Endothelial cell of umbilical vein (primary cell): ENCODE data around the gene SYNE1. TPM values are rescaled to one million over a fixed set of nuclear protein-coding genes. Genes with fewer than 3 reads are reported as not detected.

ENCODE experiments used
- BruUV-seq: library from RNA; stranded (reverse); fragments of 400-500 nt; replicated peaks from 2 replicates; lab custom pipeline; 2021; lab: Mats Ljungman, UMichigan
- CTCF ChIA-PET: fragments of 300-600, 350-600 bp; sonication (Branson Sonifier 250); formaldehyde crosslinking; loops from one replicate; lab custom pipeline; 2021; ENCODE audit warnings: antibody characterized with exemption, inconsistent platforms; lab: Charles Lee
- POLR2A ChIA-PET: fragments of 300-600, 350-600 bp; sonication (Branson Sonifier 250); formaldehyde crosslinking; loops from one replicate; lab custom pipeline; 2021; ENCODE audit warnings: antibody characterized with exemption, inconsistent platforms; lab: Charles Lee
- DNase-seq: peaks from one replicate; pipeline ENCODE4 v3.0.0-alpha.2; 2011; ENCODE audit warnings: low read depth, low spot score
- FAIRE-seq: peaks from 2 replicates; lab custom pipeline; 2011; peaks lifted over from hg19 to GRCh38; lab: Jason Lieb, UNC
- H2AFZ ChIP-seq: 2 replicates; pipeline ENCODE4 v1.6.0; 2012; ENCODE audit warnings: low read depth, low read length, control low read depth, inconsistent platforms
- H3K27ac ChIP-seq: 2 replicates; pipeline ENCODE4 v1.5.1; 2011; ENCODE audit warnings: low read depth, mild to moderate bottlenecking, control low read depth, low read length, moderate library complexity; ENCODE audit not compliant: insufficient read depth
- H3K27me3 ChIP-seq, 2 experiments: 2 replicates each; pipeline versions ENCODE4 v1.6.0 to v1.6.1; 2011; ENCODE audit warnings: low read length in 2 of 2, mixed read lengths in 1 of 2; ENCODE audit not compliant: control insufficient read depth in 2 of 2, insufficient read depth in 2 of 2
- H3K36me3 ChIP-seq, 2 experiments: 2 replicates in 1 of 2; 3 replicates in 1 of 2; pipeline ENCODE4 v1.5.1; 2011; ENCODE audit warnings: low read length in 2 of 2, mild to moderate bottlenecking in 1 of 2, moderate library complexity in 1 of 2; ENCODE audit not compliant: control insufficient read depth in 2 of 2, insufficient read depth in 2 of 2; ENCODE audit errors: extremely low read depth in 1 of 2
- H3K4me1 ChIP-seq: 3 replicates; pipeline ENCODE4 v1.5.1; 2011; ENCODE audit warnings: mild to moderate bottlenecking, low read length; ENCODE audit not compliant: control insufficient read depth, insufficient read depth; ENCODE audit errors: extremely low read depth
- H3K4me2 ChIP-seq: 2 replicates; pipeline ENCODE4 v1.6.1; 2011; ENCODE audit warnings: low read length, control low read depth, mixed read lengths; ENCODE audit not compliant: insufficient read depth
- H3K4me3 ChIP-seq, 3 experiments: fragments of 200-600 bp in 1 of 3; sonication (generic), shearing (Covaris generic) in 1 of 3; replicated peaks in 1 of 3; 2 replicates each; pipeline ENCODE4 v1.5.1; 2011 to 2016; ENCODE audit warnings: control low read depth in 3 of 3, low read length in 3 of 3, mild to moderate bottlenecking in 2 of 3, inconsistent platforms in 1 of 3, low read depth in 1 of 3, moderate library complexity in 1 of 3; ENCODE audit not compliant: insufficient read depth in 1 of 3
- H3K79me2 ChIP-seq: 2 replicates; pipeline ENCODE4 v1.6.0; 2012; ENCODE audit warnings: low read length, inconsistent platforms; ENCODE audit not compliant: control insufficient read depth, insufficient read depth
- H3K9ac ChIP-seq: replicated peaks from 2 replicates; pipeline ENCODE3; 2011; ENCODE audit warnings: low read length, control low read depth; ENCODE audit not compliant: insufficient read depth; ENCODE audit errors: extremely low read depth
- H3K9me1 ChIP-seq: replicated peaks from 3 replicates; pipeline ENCODE4 v1.6.0; 2011; ENCODE audit warnings: mild to moderate bottlenecking, low read length; ENCODE audit not compliant: control insufficient read depth, insufficient read depth; ENCODE audit errors: extremely low read depth
- H3K9me3 ChIP-seq: replicated peaks from 2 replicates; pipeline ENCODE4 v1.5.1; 2012; ENCODE audit warnings: low read length, inconsistent platforms; ENCODE audit not compliant: control insufficient read depth, insufficient read depth
- H4K20me1 ChIP-seq: replicated peaks from 2 replicates; pipeline ENCODE3; 2011; ENCODE audit warnings: mild to moderate bottlenecking, low read length; ENCODE audit not compliant: control insufficient read depth, insufficient read depth; ENCODE audit errors: extremely low read depth
- CTCF ChIP-seq, 2 donors: IDR thresholded peaks; 1 replicate in 1 of 2; 2 replicates in 1 of 2; pipeline ENCODE4 v1.5.1; 2011; ENCODE audit warnings: low read length in 2 of 2, mild to moderate bottlenecking in 2 of 2, moderate library complexity in 2 of 2, control low read depth in 1 of 2, inconsistent platforms in 1 of 2, low read depth in 1 of 2; ENCODE audit not compliant: insufficient read depth in 1 of 2; ENCODE audit errors: extremely low read depth in 1 of 2
- EZH2 ChIP-seq: IDR thresholded peaks from 2 replicates; pipeline ENCODE4 v1.6.1; 2012; ENCODE audit warnings: borderline replicate concordance, low read depth, mild to moderate bottlenecking, moderate library complexity, low read length, inconsistent platforms; ENCODE audit not compliant: severe bottlenecking
- FOS ChIP-seq: IDR thresholded peaks from 2 replicates; pipeline ENCODE4 v1.6.1; 2011; ENCODE audit warnings: mild to moderate bottlenecking, low read length, moderate library complexity, borderline replicate concordance; ENCODE audit not compliant: insufficient read depth
- GATA2 ChIP-seq: IDR thresholded peaks from 2 replicates; pipeline ENCODE4 v1.7.0; 2011; ENCODE audit warnings: low read depth, mild to moderate bottlenecking, moderate library complexity, mixed read lengths, low read length; ENCODE audit not compliant: insufficient read length, insufficient read depth
- MYC ChIP-seq: IDR thresholded peaks from one replicate; pipeline ENCODE4 v1.6.1; 2011; ENCODE audit warnings: mild to moderate bottlenecking, low read depth, low read length
- POLR2AphosphoS5 ChIP-seq: IDR thresholded peaks from 2 replicates; pipeline ENCODE4 v1.6.1; 2012; ENCODE audit warnings: low read depth, mild to moderate bottlenecking, control low read depth, low read length, moderate library complexity; ENCODE audit not compliant: insufficient read depth
- dilution Hi-C: fragments of 300-500 bp; cut with MboI; formaldehyde crosslinking; loops from one replicate; pipeline ENCODE4 v1.15.0; 2019; ENCODE audit warnings: low sequenced_read_pairs; ENCODE audit not compliant: extremely low pct_ligation_motif_present
- intact Hi-C: fragments of 100-400 bp; cut with micrococcal nuclease; formaldehyde crosslinking; loops from one replicate; pipeline ENCODE4 v1.10.0; 2022
- polyA plus RNA-seq, 4 experiments: library from polyadenylated mRNA; depleted of rRNA in 3 of 4; stranded (reverse) in 3 of 4; unstranded in 1 of 4; fragments of >200 nt; gene quantifications; 2 replicates each; pipeline versions ENCODE4 v1.2.1 to v1.2.3, GENCODE V29; 2011 to 2012; ENCODE audit warnings: missing spikeins in 1 of 4
- total RNA-seq: library from RNA; stranded (reverse); gene quantifications from 2 replicates; pipeline ENCODE4 v1.2.3, GENCODE V29; 2021

The SYNE1 gene
- total and polyA plus RNA-seq, 2 donors (not counting 3 experiments of a cell fraction or from before 2014, with no cell fraction given): 26.5 to 52.3 TPM

GRCh38 chr6:152572338-152573088 lies 64.6 kb downstream of the SYNE1 start:
- H3K27ac ChIP-seq: no peak overlapping the region
- FAIRE-seq: peak; percentile 61
- TSS peak; percentile 75 for BruUV-seq

DNA sequence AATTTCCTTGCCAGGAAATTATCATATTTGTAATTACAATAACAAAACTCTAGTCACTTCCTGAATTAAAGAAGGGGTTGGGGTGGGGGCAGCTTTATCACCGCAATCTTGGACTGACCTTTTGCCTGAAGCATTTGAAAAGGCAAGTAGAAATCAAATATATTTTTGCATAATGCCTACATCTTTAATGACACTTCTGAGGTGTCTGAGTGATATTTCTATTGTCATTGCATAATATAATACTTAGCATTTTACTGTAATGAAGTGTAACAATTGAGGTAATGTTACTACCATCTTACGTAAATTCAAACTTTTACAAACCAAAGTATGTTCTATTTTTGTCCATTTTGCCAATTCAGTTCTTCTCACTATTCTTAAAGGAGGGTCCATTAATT lies 65.2 kb downstream of the SYNE1 start:
- H3K4me3 ChIP-seq: no peak overlapping the region
- dilution Hi-C loops: no loop called here
- no peak overlapping the region for H2AFZ ChIP-seq
- POLR2A ChIA-PET: no interaction called here
- H3K79me2 ChIP-seq: no peaks in the 10 kb centered on the region
- peak overlapping the region; percentile 80 for H3K4me2 ChIP-seq
- H3K9me1 ChIP-seq: no peaks in the 10 kb centered on the region
- BruUV-seq: no TSS peak
- peaks cover 19% of the 10 kb centered on the region for H3K4me1 ChIP-seq
- intact Hi-C loops: loop anchor here (1.0 to 2.0 kb wide), 2 partner anchors 27 to 99 kb away; no protein-coding TSS in a partner anchor
- no peak overlapping the region for H3K27ac ChIP-seq
- peaks cover 0 to 12% of the 10 kb centered on the region in 2 experiments for H3K27me3 ChIP-seq
- H3K36me3 ChIP-seq: no peaks in the 10 kb centered on the region
- H4K20me1 ChIP-seq: no peaks in the 10 kb centered on the region
- CTCF ChIA-PET: interaction anchor here (0.9 to 4.1 kb wide), 6 partner anchors 15 to 376 kb away, joined by 3 to 14 read pairs (median 4); no protein-coding TSS in a partner anchor
- no peak for FAIRE-seq
- no peak overlapping the region for H3K9ac ChIP-seq
- TF ChIP-seq EZH2: no peak
- TF ChIP-seq CTCF (IDR thresholded peaks at IDR 0.05; ENCODE audit: extremely low read depth in 1 of 2, insufficient read depth in 1 of 2, low read depth in 1 of 2, low read length in 2 of 2): no peak
- peak; percentile 96 for TF ChIP-seq GATA2
- peak; percentile 51 for TF ChIP-seq POLR2AphosphoS5
- no peaks in the 10 kb centered on the region for H3K9me3 ChIP-seq
- no peak for DNase-seq

More at GRCh38 chr6:152572338-152573088, 64.6 kb downstream of the SYNE1 start:
- Histone ChIP-seq H3K4me2 (peak overlapping the region; percentile 80), H3K9me3 (no peaks in the 10 kb centered on the region), H3K27me3 (peaks cover 0 to 12% of the 10 kb centered on the region in 2 experiments), H3K36me3 (no peaks in the 10 kb centered on the region), H3K79me2 (no peaks in the 10 kb centered on the region), H3K4me1 (peaks cover 19% of the 10 kb centered on the region), H3K9me1 (no peaks in the 10 kb centered on the region), H4K20me1 (no peaks in the 10 kb centered on the region), H3K4me3 (no peak overlapping the region), H2AFZ (no peak overlapping the region), H3K9ac (no peak overlapping the region)
- dilution Hi-C loops: no loop called here
- ChIA-PET POLR2A (no interaction called here), CTCF (interaction anchor here (0.9 to 4.1 kb wide), 5 partner anchors 16 to 376 kb away, joined by 3 to 14 read pairs (median 4); no protein-coding TSS in a partner anchor)
- intact Hi-C loops: loop anchor here (1.0 to 2.0 kb wide), 2 partner anchors 26 to 99 kb away; no protein-coding TSS in a partner anchor
- TF ChIP-seq EZH2 (no peak), FOS (peak; percentile 86), GATA2 (no peak), MYC (no peak)
- peak; percentile 78 for DNase-seq
